Kidney epithelial cell (primary cell): ENCODE results near the gene MBNL2. TPM values are rescaled to one million over a fixed set of nuclear protein-coding genes. Genes with fewer than 3 reads are reported as not detected.

Experiments used
- DNase-seq: peaks from one replicate; pipeline ENCODE4 v3.0.0-alpha.2; 2010; ENCODE audit warnings: low read depth
- H3K27me3 ChIP-seq: 2 replicates; pipeline ENCODE4 v1.6.0; 2011; ENCODE audit warnings: low read length; ENCODE audit not compliant: control insufficient read depth, insufficient read depth
- H3K36me3 ChIP-seq: 2 replicates; pipeline ENCODE4 v1.5.1; 2011; ENCODE audit warnings: low read length; ENCODE audit not compliant: control insufficient read depth, insufficient read depth
- H3K4me3 ChIP-seq: 2 replicates; pipeline ENCODE4 v1.5.1; 2011; ENCODE audit warnings: low read depth, mild to moderate bottlenecking, control low read depth, low read length
- CTCF ChIP-seq: IDR thresholded peaks from 2 replicates; pipeline ENCODE4 v1.5.1; 2011; ENCODE audit warnings: mild to moderate bottlenecking, moderate library complexity, low read length, control low read depth, inconsistent platforms; ENCODE audit not compliant: insufficient read depth, poor library complexity, severe bottlenecking
- total RNA-seq: library from RNA; depleted of rRNA; stranded (reverse); fragments of >200 nt; gene quantifications from 2 replicates; pipeline ENCODE4 v1.2.3, GENCODE V29; 2015

Gene MBNL2
- total RNA-seq, 1 donor from 2014 or later: 42.4 TPM

- H3K4me3 ChIP-seq: no peak overlapping the region
- no peak for DNase-seq
- no peak for TF ChIP-seq CTCF
- no peaks in the 10 kb centered on the region for H3K27me3 ChIP-seq
- H3K36me3 ChIP-seq: no peaks in the 10 kb centered on the region
Measured at GRCh38 chr13:97296740-97297139, 74.6 kb downstream of the MBNL2 start.

DNA sequence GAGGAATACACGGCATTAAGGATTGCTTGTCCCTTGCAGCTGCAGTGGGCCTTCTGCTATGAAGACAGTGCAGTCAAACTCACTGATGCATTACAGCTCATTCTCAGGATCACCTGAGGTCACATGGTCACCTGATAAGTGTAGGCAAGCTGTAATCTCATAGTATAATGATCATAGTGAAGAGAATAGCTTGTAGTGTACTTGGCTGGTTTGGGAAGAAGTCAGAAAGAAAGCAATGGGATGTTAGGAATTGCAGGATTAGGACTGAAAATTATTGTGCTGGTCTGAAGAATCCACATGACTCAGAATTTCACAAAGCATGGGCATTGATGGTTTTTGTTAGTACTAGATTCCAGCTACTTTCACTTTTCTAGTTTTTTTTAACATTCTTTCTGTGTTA lies 76.7 kb downstream of the MBNL2 start:
- no peak for TF ChIP-seq CTCF
- Histone ChIP-seq H3K27me3 (no peaks in the 10 kb centered on the region), H3K4me3 (no peak overlapping the region), H3K36me3 (no peaks in the 10 kb centered on the region)
- DNase-seq: no peak

DNA sequence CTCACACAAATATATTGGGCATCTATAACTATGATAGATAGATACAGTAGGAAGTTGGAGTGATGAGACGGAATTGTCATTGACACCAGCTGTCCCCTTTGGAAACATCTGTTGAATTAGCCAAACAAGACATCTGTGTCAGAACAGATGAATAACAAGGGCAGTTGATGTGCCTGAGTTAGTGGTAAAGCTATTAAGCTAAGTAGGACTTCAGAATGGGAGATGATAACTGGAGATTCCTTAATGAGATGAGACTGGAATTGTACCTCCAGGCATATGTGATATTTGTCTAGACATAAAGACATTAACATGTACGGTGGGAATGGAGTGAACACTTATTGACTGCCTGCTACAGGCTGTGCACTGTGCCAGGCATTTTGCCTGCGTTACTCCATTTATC lies 78.7 kb downstream of the MBNL2 start:
- DNase-seq: no peak
- Histone ChIP-seq H3K4me3 (no peak overlapping the region), H3K27me3 (no peaks in the 10 kb centered on the region), H3K36me3 (no peaks in the 10 kb centered on the region)
- TF ChIP-seq CTCF: no peak

DNA sequence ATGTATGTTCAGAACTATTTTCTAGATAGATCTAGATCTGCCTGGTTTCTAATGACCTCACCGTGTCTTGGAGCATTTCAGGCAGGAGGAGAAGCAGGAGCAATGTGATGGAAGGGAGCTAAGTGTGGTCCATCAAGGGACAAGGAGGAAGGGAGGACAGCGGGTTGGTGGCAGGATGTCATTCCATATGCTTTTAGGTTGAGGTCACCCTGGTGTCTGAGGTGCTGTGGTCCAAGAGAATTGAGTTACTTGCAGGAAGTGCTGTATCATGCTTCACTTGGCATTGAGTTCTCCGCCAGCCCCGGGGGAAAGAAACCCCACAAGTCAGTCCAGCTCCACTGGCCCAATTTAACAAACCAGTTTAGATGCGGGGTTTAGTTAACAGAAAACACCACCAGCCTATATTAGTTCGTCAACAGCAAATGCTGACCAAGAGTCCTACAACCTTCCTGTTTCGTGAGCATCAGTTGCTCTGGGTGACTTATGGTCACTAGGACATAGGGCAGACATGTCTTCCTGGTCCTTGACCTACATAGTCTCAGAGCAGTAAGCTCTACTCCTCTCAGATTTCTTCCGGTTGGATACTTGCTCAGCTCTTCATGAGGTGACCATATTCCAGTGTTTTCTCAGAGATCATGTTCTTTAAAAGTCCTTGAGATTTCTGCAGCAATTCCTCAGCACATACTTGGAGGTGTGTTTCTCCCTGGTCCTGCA lies 79.4 kb downstream of the MBNL2 start:
- H3K36me3 ChIP-seq: no peaks in the 10 kb centered on the region
- no peak overlapping the region for H3K4me3 ChIP-seq
- no peaks in the 10 kb centered on the region for H3K27me3 ChIP-seq
- no peak for TF ChIP-seq CTCF
- no peak for DNase-seq

DNA sequence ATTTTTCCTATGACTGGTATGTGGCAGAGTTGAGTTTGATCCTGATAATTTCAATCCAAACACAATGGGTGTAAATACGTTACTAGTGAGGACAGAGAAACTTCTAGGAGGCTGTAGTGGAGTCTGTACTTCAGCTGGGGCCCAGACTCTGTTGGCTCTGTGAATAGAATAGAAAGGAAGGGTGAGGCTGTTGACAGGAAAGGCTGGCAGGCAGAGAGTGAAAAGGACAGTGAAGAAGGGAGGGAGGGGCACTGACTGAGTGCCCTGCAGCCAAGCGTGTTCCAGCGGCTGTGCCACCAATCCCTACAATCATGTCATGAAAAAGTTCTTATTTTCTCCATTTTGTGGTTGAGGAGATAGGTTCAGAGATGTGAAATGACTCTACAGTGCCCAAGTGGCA lies 80.5 kb downstream of the MBNL2 start:
- no peak for TF ChIP-seq CTCF
- Histone ChIP-seq H3K4me3 (no peak overlapping the region), H3K27me3 (no peaks in the 10 kb centered on the region), H3K36me3 (no peaks in the 10 kb centered on the region)
- no peak for DNase-seq

DNA sequence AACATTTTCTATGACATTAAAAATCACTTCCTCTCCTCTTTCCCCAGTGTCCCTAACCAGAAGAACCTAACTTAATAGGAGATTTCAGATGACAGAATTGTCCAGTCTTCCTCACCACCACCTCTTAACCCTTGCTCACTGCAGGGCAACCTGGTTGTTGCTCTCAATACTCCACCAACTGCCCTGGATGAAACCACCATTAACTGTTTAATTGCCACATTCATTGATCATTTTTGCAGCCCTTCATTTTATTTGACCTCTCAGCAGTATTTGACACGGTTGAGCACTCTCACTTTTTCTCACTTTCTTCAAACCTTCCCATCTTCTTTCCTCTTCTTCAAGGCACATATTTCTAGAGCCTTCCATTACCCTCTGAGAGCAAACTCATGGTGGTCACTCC lies 84.0 kb downstream of the MBNL2 start:
- no peaks in the 10 kb centered on the region for H3K36me3 ChIP-seq
- no peak for DNase-seq
- TF ChIP-seq CTCF: no peak
- no peak overlapping the region for H3K4me3 ChIP-seq
- no peaks in the 10 kb centered on the region for H3K27me3 ChIP-seq
